Dermis microvascular lymphatic vessel endothelial cell (primary cell): ENCODE measurements around the gene TEX35. TPM values are rescaled to one million over a fixed set of nuclear protein-coding genes. Genes with fewer than 3 reads are reported as not detected.

Experiments
- total RNA-seq: library from RNA; depleted of rRNA; stranded (reverse); fragments of >200 nt; gene quantifications from 2 replicates; pipeline ENCODE4 v1.2.1, GENCODE V29; 2014

Gene TEX35
- total RNA-seq, 1 donor from 2014 or later: not detected

Other genes starting within 250 kb of the TEX35 start
- not detected in 2 replicates for gene CLEC20A, start 16.1 kb upstream of the TEX35 start, total RNA-seq
- gene RALGPS2, start 212.1 kb downstream of the TEX35 start, total RNA-seq: 22.5 and 30.1 TPM in 2 replicates